Psoas muscle (tissue), 8 donors: Measurements from ENCODE around the gene CAMTA1. TPM values are rescaled to one million over a fixed set of nuclear protein-coding genes. Genes with fewer than 3 reads are reported as not detected.

Experiments
- ATAC-seq, 4 donors: fragments of 200-7000 bp; cut with Tn5 transposase; one replicate each; pipeline ENCODE4 v1.9.1; 2020; ENCODE audit warnings: moderate library complexity in 3 of 4, mild to moderate bottlenecking in 2 of 4
- DNase-seq, 2 donors: peaks; one replicate each; pipeline ENCODE4 v3.0.0-alpha.2; 2020
- H3K27ac ChIP-seq: fragments of 200-600 bp; one replicate; pipeline ENCODE4 v1.8.0; 2022
- H3K27me3 ChIP-seq, 3 donors: fragments of 200-600 bp in 1 of 3; one replicate each; pipeline versions ENCODE4 v1.6.1 to v1.8.0; 2013 to 2022; ENCODE audit warnings: low read length in 2 of 3, mild to moderate bottlenecking in 2 of 3, moderate library complexity in 1 of 3; ENCODE audit not compliant: insufficient read depth in 3 of 3
- H3K36me3 ChIP-seq, 2 donors: fragments of 200-600 bp in 1 of 2; one replicate each; pipeline versions ENCODE4 v1.6.1 to v1.8.0; 2013 to 2022; ENCODE audit warnings: low read depth in 1 of 2, mild to moderate bottlenecking in 1 of 2, moderate library complexity in 1 of 2; ENCODE audit not compliant: insufficient read depth in 1 of 2
- H3K4me1 ChIP-seq: fragments of 200-600 bp; one replicate; pipeline ENCODE4 v1.8.0; 2022
- H3K4me3 ChIP-seq: fragments of 200-600 bp; one replicate; pipeline ENCODE4 v1.8.0; 2022; ENCODE audit warnings: mild to moderate bottlenecking
- H3K9me3 ChIP-seq: fragments of 200-600 bp; one replicate; pipeline ENCODE4 v1.8.0; 2022
- WGBS, 3 donors: extraction: QIAGEN DNeasy Blood & Tissue Kit; methylation state at CpG; one replicate each; pipeline versions ENCODE4 v1.1.6 to v1.1.7; 2013; 5-methylcytosine and 5-hydroxymethylcytosine counted together
- intact Hi-C, 2 donors: fragments of 100-400 bp; cut with DNase I; formaldehyde crosslinking; loops; one replicate each; pipeline versions ENCODE4 v1.11.0 to v1.14.2; 2022
- polyA plus RNA-seq, 3 donors: library from polyadenylated mRNA; stranded (reverse); fragments of 200-250 nt; gene quantifications; one replicate each; pipeline ENCODE4 v1.2.3, GENCODE V29; 2013
- total RNA-seq, 4 donors: library from RNA; stranded (reverse); fragmentation: NEBNext Ultra II Directional in 2 of 4; extraction: Animal tissue kit (Norgen Biotek cat#: 25700) in 2 of 4; gene quantifications; one replicate each; pipeline versions ENCODE4 v1.2.1 to v1.2.4, GENCODE V29; 2021 to 2023
- TF ChIP-seq, protein P1 (sequence below): fragments of 200-600 bp; IDR thresholded peaks from one replicate; pipeline ENCODE4 v1.8.0; 2022; ENCODE audit warnings: antibody characterized with exemption
- donor health status: healthy with polysubstance abuse.
- donor health status: DM: no; HTN: no; CAD: no; lungs with moderate emphysema.
- donor health status: Bipolar disorder and iron deficiency.
- donor health status: healthy.
- donor health status: DM: yes; HTN: yes; CAD: no.
- donor health status: DM: no; HTN: no; CAD: no.
- donor health status: DM: no; HTN: no; CAD: no.
- donor health status: DM: yes; HTN: yes; CAD: no.

CAMTA1 gene
- total and polyA plus RNA-seq, 7 donors: 64.6 to 206 (median 76.5) TPM

DNA sequence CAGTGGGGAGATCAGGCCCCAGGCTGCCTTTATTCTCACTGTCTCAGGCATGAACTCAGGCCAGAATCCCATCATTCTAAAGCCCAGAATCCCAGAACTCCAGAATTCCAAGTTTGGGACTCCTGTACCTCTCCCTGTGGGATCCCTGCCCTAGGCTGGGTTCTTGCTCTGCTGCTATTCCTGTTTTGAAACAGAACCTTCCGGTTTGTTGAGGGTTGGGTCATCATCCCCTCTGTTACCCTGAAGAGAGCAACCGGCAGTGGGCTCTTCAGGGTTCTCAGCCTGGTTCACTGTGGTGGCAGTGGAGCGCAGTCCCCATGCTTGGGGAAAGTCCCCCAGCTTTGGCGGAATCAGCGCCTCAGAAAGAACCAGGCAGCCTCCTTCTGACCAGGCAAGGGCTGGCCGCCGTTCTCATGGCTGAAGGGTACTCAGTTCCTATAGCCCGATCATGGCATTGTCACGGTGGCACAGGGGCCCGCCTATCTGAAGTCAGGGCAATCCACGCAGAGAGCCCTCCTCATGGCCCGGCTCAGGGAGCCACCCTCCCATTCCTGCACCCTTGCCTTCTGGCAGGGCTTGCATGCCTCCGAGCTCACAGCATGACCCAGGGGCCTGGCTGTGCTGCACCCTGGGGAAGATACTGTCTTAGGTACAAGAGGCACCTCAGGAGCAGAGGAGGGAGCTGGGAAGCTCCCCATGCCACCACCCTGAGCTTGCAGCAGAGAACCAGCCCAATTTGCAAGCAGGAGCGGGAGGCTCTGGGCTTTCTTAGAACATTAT lies 650.2 kb downstream of the CAMTA1 start:
- 89 to 91% (median 90%) methylated on average over 14 of the region's 14 CpGs for WGBS, 3 donors

DNA sequence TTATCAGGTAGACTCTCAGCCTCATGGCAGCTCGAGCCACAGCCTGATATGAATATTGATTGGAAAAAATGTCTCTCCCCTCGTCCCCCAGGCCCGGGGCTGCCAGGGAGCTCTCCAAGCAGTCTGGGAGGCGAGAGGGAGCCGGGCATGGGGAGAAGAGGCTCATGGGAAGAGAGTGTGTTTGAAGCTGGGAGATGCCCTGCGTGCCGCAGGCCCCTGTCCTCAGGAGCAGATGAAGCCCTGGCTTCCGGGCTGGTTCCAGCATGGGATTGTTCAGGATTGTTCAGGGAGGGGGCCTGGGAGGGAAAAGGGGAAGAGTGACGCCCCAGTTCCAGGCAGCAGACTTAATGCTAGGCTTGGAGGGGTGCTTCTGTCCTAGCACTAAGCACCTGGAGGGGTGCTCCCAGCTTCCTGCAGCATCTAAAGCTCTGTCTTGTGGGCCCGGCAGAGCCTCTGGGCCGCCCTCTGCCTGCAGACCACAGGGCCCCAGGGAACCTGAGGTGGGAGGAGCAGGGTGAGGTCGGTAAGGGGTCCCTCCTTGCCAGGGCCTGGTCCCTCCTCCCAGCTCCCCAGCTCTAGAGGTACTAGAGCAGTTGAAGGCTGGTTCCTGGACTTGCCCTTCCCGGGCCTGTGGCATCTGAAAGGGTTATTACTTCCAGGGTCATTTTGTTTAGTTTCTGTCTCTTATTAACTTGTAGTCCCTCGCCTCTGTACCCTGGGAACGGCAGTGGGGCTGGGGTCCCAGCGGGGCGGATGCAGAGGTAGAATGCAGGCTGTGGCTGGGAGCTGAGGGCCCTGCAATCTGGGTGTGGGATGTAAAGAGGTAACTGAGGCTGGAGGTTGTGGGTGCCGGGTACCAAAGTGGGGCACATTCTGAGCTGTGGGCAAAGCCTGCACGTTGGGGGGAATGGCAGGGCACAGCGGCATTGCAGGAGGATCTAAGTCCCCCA lies 651.1 kb downstream of the CAMTA1 start:
- intact Hi-C loops: no loop called here
- DNase-seq (no peak), ATAC-seq (no peak)
- Histone ChIP-seq H3K4me1 (no peaks in the 10 kb centered on the region), H3K9me3 (no peaks in the 10 kb centered on the region), H3K4me3 (no peak overlapping the region), H3K27ac (no peak overlapping the region), H3K27me3 (no peaks in the 10 kb centered on the region), H3K36me3 (no peaks in the 10 kb centered on the region)
- WGBS, 3 donors: 83 to 90% (median 86%) methylated on average over 20 of the region's 20 CpGs
- TF ChIP-seq, protein P1, sequence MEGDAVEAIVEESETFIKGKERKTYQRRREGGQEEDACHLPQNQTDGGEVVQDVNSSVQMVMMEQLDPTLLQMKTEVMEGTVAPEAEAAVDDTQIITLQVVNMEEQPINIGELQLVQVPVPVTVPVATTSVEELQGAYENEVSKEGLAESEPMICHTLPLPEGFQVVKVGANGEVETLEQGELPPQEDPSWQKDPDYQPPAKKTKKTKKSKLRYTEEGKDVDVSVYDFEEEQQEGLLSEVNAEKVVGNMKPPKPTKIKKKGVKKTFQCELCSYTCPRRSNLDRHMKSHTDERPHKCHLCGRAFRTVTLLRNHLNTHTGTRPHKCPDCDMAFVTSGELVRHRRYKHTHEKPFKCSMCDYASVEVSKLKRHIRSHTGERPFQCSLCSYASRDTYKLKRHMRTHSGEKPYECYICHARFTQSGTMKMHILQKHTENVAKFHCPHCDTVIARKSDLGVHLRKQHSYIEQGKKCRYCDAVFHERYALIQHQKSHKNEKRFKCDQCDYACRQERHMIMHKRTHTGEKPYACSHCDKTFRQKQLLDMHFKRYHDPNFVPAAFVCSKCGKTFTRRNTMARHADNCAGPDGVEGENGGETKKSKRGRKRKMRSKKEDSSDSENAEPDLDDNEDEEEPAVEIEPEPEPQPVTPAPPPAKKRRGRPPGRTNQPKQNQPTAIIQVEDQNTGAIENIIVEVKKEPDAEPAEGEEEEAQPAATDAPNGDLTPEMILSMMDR: no peak

More for the DNA sequence above, 650.2 kb downstream of the CAMTA1 start:
- Histone ChIP-seq H3K27me3 (no peaks in the 10 kb centered on the region), H3K9me3 (no peaks in the 10 kb centered on the region), H3K36me3 (no peaks in the 10 kb centered on the region), H3K27ac (no peak overlapping the region), H3K4me3 (no peak overlapping the region), H3K4me1 (no peaks in the 10 kb centered on the region)
- TF ChIP-seq, protein P1: no peak
- intact Hi-C loops: no loop called here
- ATAC-seq (no peak), DNase-seq (no peak)

GRCh38 chr1:7437036-7437435 lies 651.8 kb downstream of the CAMTA1 start:
- Histone ChIP-seq H3K9me3 (no peaks in the 10 kb centered on the region), H3K4me1 (no peaks in the 10 kb centered on the region), H3K36me3 (no peaks in the 10 kb centered on the region), H3K4me3 (no peak overlapping the region), H3K27ac (no peak overlapping the region), H3K27me3 (no peaks in the 10 kb centered on the region)
- ATAC-seq (no peak), DNase-seq (no peak)
- WGBS, 3 donors: 79 to 98% (median 96%) methylated on average over 7 to 9 of the region's 9 CpGs
- TF ChIP-seq, protein P1: no peak
- intact Hi-C loops: no loop called here

DNA sequence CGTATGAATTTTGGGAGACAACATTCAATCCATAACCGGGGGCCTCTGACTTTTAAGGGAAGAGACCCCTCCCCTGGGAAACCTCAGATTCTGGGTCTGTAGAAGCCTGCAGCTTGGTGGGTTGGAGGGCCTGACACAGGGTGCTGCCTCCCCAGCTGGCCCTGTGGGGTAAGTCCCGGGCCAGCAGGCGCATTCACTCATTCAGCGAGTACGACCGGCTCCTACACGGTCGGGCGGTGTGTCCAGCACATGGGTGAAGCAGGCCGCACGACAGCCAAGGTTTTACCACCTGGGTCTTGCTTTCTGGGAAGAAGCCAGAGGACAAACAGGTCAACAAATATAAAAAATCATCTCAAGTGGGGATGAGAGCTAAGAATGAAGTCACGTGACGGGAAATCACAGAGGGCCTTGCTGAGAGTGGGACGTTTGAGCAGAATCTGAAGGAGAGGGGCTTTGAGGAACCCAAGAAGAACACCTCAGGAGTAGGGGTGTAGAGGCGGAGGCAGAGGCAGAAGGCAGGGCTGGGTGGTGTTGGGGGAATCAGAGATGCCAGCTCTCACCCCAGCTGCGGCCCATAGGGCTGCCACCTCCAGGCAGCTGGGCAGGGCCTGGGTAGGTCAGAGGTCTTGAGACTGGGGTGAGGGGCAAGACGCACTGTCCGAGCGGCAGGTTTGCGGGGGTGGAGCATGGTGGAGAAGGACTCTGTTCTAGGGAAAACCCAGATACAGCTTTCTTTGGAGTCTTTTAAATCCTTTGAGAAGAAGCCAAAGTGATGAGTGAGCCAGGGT lies 652.5 kb downstream of the CAMTA1 start:
- Histone ChIP-seq H3K4me1 (no peaks in the 10 kb centered on the region), H3K27me3 (no peaks in the 10 kb centered on the region), H3K4me3 (no peak overlapping the region), H3K36me3 (no peaks in the 10 kb centered on the region), H3K27ac (no peak overlapping the region), H3K9me3 (no peaks in the 10 kb centered on the region)
- WGBS, 3 donors: 89 to 90% (median 90%) methylated on average over 21 of the region's 21 CpGs
- ATAC-seq (no peak), DNase-seq (no peak)
- intact Hi-C loops: no loop called here
- TF ChIP-seq, protein P1: no peak
